DMS114 treated with DMSO at 0.1 percent for 48 hours (cell line): Measurements from ENCODE around the gene ANXA1.

Source experiments
- DNase-seq: peaks from one replicate; lab custom pipeline; 2025; ENCODE audit not compliant: unreplicated experiment; lab: John Stamatoyannopoulos, UW

Gene ANXA1

GRCh38 chr9:73137914-73138313 is 13.8 kb upstream of the ANXA1 start:
- no peak for DNase-seq

- DNase-seq = no peak
These were observed 13.1 kb upstream of the ANXA1 start for GRCh38 chr9:73138516-73138915.

- DNase-seq = no peak
These were observed 10.4 kb upstream of the ANXA1 start for GRCh38 chr9:73141282-73141681.

- no peak for DNase-seq
These were observed 7.8 kb upstream of the ANXA1 start for GRCh38 chr9:73143711-73144328.

GRCh38 chr9:73146111-73146815 is 5.4 kb upstream of the ANXA1 start:
- DNase-seq = no peak

- no peak for DNase-seq
These were observed 3.2 kb upstream of the ANXA1 start for GRCh38 chr9:73148447-73148937.

GRCh38 chr9:73149371-73150067 is 2.1 kb upstream of the ANXA1 start:
- no peak for DNase-seq

GRCh38 chr9:73152543-73152844 is 829 bp downstream of the ANXA1 start:
- no peak for DNase-seq

- no peak for DNase-seq
These were observed 1.3 kb downstream of the ANXA1 start for GRCh38 chr9:73152953-73153352.

GRCh38 chr9:73153793-73154227 is 2.1 kb downstream of the ANXA1 start:
- DNase-seq = no peak

GRCh38 chr9:73154271-73154670 is 2.6 kb downstream of the ANXA1 start:
- no peak for DNase-seq

- DNase-seq = no peak
These were observed 3.1 kb downstream of the ANXA1 start for GRCh38 chr9:73154722-73155121.

GRCh38 chr9:73155377-73155776 is 3.7 kb downstream of the ANXA1 start:
- no peak for DNase-seq

GRCh38 chr9:73155968-73156864 is 4.6 kb downstream of the ANXA1 start:
- DNase-seq = no peak

GRCh38 chr9:73156865-73157187 is 5.2 kb downstream of the ANXA1 start:
- DNase-seq = no peak

- no peak for DNase-seq
These were observed 6.1 kb downstream of the ANXA1 start for GRCh38 chr9:73157811-73158210.

GRCh38 chr9:73158723-73159122 is 7.1 kb downstream of the ANXA1 start:
- DNase-seq = no peak

GRCh38 chr9:73160868-73161267 is 9.2 kb downstream of the ANXA1 start:
- DNase-seq = no peak

- DNase-seq = no peak
These were observed 11.5 kb downstream of the ANXA1 start for GRCh38 chr9:73162987-73163768.

GRCh38 chr9:73165911-73166310 is 14.2 kb downstream of the ANXA1 start:
- no peak for DNase-seq

GRCh38 chr9:73166468-73166867 is 14.8 kb downstream of the ANXA1 start:
- no peak for DNase-seq
